Cardiac fibroblast (primary cell): ENCODE measurements around the gene RERE.
A peak's percentile ranks its signal among the peaks of the same experiment; 100 is the strongest.

Experiments used
- DNase-seq, 2 donors: peaks; one replicate each; pipeline versions ENCODE4 v3.0.0 to v3.0.0-alpha.2; 2010; ENCODE audit warnings: low read depth in 2 of 2
- H3K4me3 ChIP-seq, 2 donors: replicated peaks in 1 of 2; 1 replicate in 1 of 2; 2 replicates in 1 of 2; pipeline ENCODE4 v1.5.1; 2011; ENCODE audit warnings: low read depth in 2 of 2, low read length in 2 of 2, mild to moderate bottlenecking in 2 of 2, moderate library complexity in 1 of 2
- TF ChIP-seq, protein P1 (sequence below): IDR thresholded peaks from one replicate; pipeline ENCODE4 v1.5.1; 2011; ENCODE audit warnings: low read depth, mild to moderate bottlenecking, low read length, inconsistent platforms

Gene RERE

DNA sequence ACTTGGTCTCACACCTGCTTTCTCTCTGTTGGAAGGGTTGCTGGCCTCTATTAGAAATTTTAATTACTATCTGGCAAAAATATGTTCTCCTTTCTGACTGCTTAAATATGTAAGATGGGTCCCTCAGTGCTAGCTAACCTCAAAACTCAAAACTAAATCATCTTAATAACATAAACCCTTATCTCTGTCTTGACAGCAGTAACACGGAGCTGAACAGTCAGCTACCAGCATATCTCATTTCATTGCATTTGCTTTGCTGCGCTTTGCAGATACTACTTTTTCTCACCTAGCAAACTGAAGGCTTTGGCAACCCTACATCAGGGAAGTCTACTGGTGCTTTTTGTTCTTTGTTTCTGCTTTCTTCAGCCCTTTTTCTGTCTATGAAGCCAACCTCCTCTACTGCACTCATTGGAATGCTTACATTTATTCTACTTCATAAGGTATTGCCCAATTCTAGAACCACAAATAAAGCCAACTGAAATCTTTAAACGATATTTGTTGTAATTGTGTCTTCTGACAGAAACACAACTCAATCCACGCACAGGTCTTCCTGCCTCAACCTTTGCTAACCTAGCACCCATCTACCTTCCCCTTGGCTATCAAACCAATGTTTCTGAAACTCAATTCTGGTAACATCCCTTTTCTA is 95.6 kb downstream of the RERE start:
- TF ChIP-seq, protein P1, sequence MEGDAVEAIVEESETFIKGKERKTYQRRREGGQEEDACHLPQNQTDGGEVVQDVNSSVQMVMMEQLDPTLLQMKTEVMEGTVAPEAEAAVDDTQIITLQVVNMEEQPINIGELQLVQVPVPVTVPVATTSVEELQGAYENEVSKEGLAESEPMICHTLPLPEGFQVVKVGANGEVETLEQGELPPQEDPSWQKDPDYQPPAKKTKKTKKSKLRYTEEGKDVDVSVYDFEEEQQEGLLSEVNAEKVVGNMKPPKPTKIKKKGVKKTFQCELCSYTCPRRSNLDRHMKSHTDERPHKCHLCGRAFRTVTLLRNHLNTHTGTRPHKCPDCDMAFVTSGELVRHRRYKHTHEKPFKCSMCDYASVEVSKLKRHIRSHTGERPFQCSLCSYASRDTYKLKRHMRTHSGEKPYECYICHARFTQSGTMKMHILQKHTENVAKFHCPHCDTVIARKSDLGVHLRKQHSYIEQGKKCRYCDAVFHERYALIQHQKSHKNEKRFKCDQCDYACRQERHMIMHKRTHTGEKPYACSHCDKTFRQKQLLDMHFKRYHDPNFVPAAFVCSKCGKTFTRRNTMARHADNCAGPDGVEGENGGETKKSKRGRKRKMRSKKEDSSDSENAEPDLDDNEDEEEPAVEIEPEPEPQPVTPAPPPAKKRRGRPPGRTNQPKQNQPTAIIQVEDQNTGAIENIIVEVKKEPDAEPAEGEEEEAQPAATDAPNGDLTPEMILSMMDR, result no peak
- H3K4me3 ChIP-seq, result no peak overlapping the region
- DNase-seq, result no peak

DNA sequence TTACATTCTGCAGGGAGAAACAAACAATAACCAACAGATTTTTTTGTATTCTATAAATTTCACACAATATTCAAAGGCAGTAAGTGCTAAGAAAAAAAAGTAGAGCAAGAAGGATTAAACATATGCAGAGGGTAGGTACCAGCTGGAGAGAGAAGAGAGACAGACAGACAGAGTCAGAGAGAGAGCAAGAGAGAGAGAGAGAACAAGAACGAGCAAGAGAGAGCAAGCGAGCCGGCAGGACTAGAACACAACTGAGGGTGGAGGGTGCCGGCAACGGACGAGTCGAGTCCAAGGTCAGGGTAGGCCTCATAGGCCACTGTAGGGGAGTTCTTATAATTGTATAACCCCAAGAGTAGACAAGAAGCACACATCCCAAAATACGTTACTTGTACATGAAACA is 97.1 kb downstream of the RERE start:
- no peak for DNase-seq
- TF ChIP-seq, protein P1, result no peak
- no peak overlapping the region for H3K4me3 ChIP-seq

DNA sequence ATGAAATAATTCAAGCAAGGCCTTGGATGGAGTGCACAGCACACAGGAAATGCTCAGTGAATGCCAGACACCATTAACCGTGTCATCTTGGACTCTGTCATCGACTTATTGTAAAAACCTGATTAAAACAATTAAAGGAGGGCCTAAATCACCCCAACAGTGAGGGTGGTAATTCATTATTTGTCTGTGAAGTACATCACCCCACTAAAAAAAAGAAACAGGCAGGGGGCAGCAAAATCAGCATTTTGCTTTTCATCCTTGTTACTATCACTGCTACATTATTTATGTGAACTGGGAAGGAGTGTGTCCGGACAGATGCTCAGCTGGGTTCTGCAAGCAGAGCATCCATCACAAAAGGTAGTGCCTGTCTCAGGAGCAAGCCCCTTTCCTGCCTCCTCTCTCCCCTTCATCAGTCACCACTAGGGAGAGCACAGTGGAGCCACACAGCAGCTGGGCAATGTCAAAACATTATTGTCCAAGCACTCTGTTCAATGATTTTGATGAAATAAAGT is 98.5 kb downstream of the RERE start:
- DNase-seq, result peak in 1 of 2 donors; percentile 27
- TF ChIP-seq, protein P1, result peak; percentile 29
- no peak overlapping the region for H3K4me3 ChIP-seq

DNA sequence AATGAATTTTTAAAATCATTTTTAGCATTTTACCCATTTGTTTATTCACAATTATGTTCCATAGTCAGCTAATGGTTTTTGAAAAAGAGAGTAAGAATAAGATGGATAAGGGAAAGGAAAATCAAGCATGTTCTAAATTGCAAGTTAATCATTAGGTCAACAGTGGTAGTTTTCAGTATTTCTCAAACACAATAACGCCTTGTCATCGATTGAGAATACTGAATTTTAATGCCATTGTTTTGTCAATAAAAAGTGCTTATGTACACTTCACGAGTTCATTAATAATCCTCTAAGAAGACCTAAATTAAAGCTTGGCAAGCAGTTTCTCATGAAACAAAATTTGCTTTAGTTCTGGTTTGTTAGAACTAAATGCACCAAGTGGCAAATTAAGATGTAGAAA is 100.3 kb downstream of the RERE start:
- no peak for DNase-seq
- TF ChIP-seq, protein P1, result no peak
- no peak overlapping the region for H3K4me3 ChIP-seq

DNA sequence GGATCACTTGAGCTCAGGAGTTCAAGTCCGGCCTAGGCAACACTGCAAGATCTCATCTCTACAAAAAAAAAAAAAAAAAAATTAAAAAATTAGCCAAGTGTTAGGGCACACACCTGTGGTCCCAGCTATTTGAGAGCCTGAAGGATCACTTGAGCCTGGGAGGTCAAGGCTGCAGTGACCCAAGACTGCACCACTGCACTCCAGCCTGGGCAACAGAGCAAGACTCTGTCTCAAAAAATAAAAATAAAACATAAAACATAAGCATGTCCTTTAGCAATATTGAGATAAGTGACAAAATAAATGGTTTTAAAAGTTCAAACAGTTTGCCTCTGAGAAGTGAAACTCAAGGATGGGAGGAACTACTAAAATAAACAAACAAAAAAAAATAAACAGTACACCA is 101.2 kb downstream of the RERE start:
- DNase-seq, result no peak
- TF ChIP-seq, protein P1, result no peak
- no peak overlapping the region for H3K4me3 ChIP-seq

DNA sequence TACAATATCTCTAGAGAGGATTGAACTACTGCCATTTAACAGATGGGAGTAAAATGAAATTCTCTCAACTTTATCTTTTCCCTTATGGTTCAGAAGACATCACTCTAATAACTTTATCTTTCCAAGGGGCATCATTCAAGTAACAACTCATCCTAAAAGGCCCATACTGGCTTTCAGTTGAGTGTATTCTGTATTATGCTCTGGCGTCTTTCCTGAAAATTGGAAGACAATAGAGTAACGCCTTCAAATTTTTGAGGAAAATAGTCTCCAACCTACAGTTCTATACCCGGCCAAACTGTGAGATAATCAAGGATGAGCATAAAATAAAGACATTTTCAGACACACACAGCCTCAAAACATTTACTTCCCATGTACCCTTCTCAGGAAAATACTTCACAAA is 103.3 kb downstream of the RERE start:
- no peak for DNase-seq
- TF ChIP-seq, protein P1, result no peak
- H3K4me3 ChIP-seq, result no peak overlapping the region
